ENCODE results near the gene SLC35F4.
"Not testable (repeated sequence)": the region's sequence is repeated elsewhere in the genome, so short reads cannot be mapped to it uniquely, and the experiment has no call there.

The SLC35F4 gene

DNA sequence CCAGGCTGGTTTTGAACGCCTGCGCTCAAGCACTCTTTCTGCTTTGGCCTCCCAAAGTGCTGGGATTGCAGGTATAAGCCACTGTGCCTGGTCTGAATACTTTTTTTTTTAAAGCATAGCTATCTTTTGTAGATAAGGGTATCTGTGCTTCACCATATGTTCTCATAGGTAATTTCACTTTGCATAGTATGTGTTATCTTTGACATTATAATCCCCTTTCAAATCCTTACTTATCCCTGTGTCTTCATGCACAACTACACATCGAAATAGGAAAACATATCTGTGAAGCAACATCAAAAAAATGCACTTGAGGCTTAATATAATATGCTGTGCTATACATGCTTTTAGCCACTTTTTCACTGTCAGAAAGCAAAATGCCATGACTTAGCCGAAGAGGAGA is 94.1 kb downstream of the SLC35F4 start:
- no peak overlapping the region for H3K9ac ChIP-seq (ENCODE audit: low read depth, low read length)
- no peaks in the 10 kb centered on the region for H3K4me1 ChIP-seq (ENCODE audit: insufficient read depth, low read length)
- no peaks in the 10 kb centered on the region for H3K27me3 ChIP-seq (ENCODE audit: insufficient read depth, low read length)
- no peaks in the 10 kb centered on the region for H3K36me3 ChIP-seq (ENCODE audit: insufficient read depth, low read depth, low read length)
- H3K9me3 ChIP-seq (ENCODE audit: insufficient read depth, low read depth, low read length), result no peaks in the 10 kb centered on the region
- H3K4me3 ChIP-seq (ENCODE audit: low read length), result no peak overlapping the region
- H3K27ac ChIP-seq (ENCODE audit: low read length), result no peak overlapping the region

DNA sequence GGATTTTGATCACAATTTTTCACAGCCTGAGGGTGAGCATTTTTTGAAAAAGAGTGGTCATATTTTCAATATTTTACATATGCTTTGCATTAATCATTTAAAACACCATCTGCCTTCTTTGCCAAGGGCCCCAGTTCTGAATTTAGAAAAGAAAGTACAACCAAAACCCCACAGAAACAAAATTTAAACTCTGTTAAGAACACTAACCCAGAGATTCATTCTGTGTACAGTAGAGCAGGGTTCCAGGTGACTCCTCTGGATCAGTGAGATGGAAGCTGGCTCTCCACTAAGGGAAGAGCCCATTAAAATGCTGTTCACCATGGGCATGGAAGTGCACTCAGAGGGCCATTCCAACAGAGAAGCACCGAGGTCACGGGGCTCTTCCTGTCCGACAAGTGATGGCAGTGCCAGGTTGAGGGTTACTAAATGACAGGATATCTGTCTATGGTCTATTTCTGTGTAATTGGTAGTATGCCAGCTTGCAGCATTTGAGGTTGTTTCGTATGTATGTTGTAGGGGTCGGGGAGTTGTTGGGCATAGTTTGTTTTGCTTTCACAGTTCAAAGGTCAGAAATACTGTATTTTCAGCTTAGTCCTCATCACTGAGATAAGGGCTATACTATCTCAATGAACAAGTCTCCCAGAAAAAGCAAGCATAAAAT is 95.9 kb downstream of the SLC35F4 start:
- Histone ChIP-seq H3K4me3 (ENCODE audit: low read length) (no peak overlapping the region), H3K9me3 (ENCODE audit: insufficient read depth, low read depth, low read length) (no peaks in the 10 kb centered on the region), H3K27me3 (ENCODE audit: insufficient read depth, low read length) (no peaks in the 10 kb centered on the region), H3K36me3 (ENCODE audit: insufficient read depth, low read depth, low read length) (no peaks in the 10 kb centered on the region), H3K9ac (ENCODE audit: low read depth, low read length) (no peak overlapping the region), H3K4me1 (ENCODE audit: insufficient read depth, low read length) (no peaks in the 10 kb centered on the region), H3K27ac (ENCODE audit: low read length) (no peak overlapping the region)

DNA sequence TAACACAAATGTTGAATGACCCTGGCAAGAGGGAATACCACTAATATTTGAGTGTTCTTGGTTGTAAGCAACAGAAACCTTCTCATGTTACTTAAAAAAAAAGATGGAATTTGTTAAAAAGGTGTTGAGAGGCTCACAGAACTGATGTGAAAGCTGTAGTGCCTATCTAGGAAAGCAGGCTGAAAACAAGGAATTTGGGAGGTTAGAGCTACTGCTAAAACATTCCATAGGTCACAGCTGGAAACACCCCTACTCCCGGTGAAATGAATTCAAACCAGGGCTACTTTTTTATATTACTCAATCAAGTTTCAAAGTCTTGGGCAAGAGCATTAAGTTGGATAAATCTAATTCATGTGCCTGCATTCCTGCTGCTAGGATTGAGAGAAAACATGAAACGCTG is 104.1 kb downstream of the SLC35F4 start:
- Histone ChIP-seq H3K9ac (ENCODE audit: low read depth, low read length) (no peak overlapping the region), H3K27me3 (ENCODE audit: insufficient read depth, low read length) (no peaks in the 10 kb centered on the region)

DNA sequence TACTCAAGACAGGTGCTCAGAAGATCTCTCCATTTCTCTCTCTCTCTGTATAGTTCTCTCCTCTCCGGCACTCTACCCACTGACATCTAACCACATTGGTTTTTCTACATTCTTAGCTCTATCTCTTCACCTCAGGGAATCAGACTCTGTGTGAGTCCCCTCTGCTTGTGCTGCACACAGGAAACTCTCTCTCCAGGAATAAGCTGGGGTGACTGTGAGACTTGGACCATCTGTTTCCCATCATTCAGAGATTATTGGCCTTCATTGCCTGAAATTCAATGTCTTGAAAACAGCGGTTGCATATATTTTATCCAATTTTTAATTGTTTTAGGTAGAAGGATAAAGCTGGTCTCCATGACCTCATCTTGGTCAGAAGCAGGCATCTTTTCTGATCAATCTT is 105.0 kb downstream of the SLC35F4 start:
- Histone ChIP-seq H3K9ac (ENCODE audit: low read depth, low read length) (no peak overlapping the region), H3K27me3 (ENCODE audit: insufficient read depth, low read length) (no peaks in the 10 kb centered on the region), H3K4me3 (ENCODE audit: low read length) (no peak overlapping the region), H3K9me3 (ENCODE audit: insufficient read depth, low read depth, low read length) (no peaks in the 10 kb centered on the region), H3K4me1 (ENCODE audit: insufficient read depth, low read length) (no peaks in the 10 kb centered on the region), H3K27ac (ENCODE audit: low read length) (no peak overlapping the region), H3K36me3 (ENCODE audit: insufficient read depth, low read depth, low read length) (no peaks in the 10 kb centered on the region)

More for the DNA sequence above, 104.1 kb downstream of the SLC35F4 start:
- H3K27ac ChIP-seq (ENCODE audit: low read length), result no peak overlapping the region
- H3K4me3 ChIP-seq (ENCODE audit: low read length), result no peak overlapping the region
- no peaks in the 10 kb centered on the region for H3K9me3 ChIP-seq (ENCODE audit: insufficient read depth, low read depth, low read length)
- H3K36me3 ChIP-seq (ENCODE audit: insufficient read depth, low read depth, low read length), result no peaks in the 10 kb centered on the region
- no peaks in the 10 kb centered on the region for H3K4me1 ChIP-seq (ENCODE audit: insufficient read depth, low read length)

DNA sequence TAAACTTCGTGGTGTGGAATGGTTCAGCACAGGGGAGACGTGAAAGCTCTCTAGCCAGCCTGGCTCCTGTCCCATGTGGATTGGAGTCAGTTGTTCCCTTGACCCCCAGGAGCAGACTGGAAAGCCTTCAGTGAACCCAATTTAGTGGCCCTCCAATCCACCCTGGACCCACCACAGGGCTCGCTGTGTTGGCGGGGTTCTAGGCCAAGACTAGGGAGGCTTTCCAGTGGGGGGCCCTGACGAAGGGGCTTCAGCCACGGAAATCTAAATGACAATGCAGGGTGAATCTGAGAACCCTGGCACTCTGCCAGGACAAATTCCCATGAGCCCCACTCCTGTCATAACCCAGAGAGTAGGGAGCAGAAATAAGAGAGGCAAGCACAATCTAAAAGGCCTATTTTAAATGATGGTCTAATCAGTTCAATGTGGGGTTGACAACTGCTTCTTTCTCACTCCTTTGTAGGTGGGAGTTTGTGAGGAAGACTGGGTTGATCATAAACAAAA is 110.8 kb downstream of the SLC35F4 start:
- no peaks in the 10 kb centered on the region for H3K36me3 ChIP-seq (ENCODE audit: insufficient read depth, low read depth, low read length)
- H3K4me1 ChIP-seq (ENCODE audit: insufficient read depth, low read length), result no peaks in the 10 kb centered on the region
- H3K9ac ChIP-seq (ENCODE audit: low read depth, low read length), result no peak overlapping the region
- H3K4me3 ChIP-seq (ENCODE audit: low read length), result no peak overlapping the region
- H3K27ac ChIP-seq (ENCODE audit: low read length), result no peak overlapping the region
- no peaks in the 10 kb centered on the region for H3K27me3 ChIP-seq (ENCODE audit: insufficient read depth, low read length)
- H3K9me3 ChIP-seq (ENCODE audit: insufficient read depth, low read depth, low read length), result no peaks in the 10 kb centered on the region

DNA sequence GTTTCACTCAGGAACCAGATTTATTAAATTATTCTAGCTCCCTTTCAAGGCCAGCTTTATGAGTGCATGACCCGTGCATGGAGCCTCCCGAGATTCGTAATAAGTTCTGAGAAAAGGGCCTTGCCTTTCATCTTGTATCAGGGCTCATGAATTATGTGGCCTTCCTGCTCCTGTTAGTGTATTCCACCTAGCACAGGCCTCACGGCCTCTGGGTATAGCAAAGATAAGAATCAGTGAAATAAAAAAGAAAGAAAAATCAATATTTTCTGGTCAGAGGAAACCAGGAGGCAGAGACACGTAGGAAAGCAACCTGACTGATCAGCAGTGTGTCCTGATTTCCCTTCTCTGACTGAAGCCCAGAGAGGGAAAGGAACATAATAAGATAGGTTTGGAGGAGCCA is 111.4 kb downstream of the SLC35F4 start:
- no peak overlapping the region for H3K4me3 ChIP-seq (ENCODE audit: low read length)
- no peaks in the 10 kb centered on the region for H3K4me1 ChIP-seq (ENCODE audit: insufficient read depth, low read length)
- no peaks in the 10 kb centered on the region for H3K9me3 ChIP-seq (ENCODE audit: insufficient read depth, low read depth, low read length)
- no peaks in the 10 kb centered on the region for H3K27me3 ChIP-seq (ENCODE audit: insufficient read depth, low read length)
- H3K27ac ChIP-seq (ENCODE audit: low read length), result no peak overlapping the region
- H3K9ac ChIP-seq (ENCODE audit: low read depth, low read length), result no peak overlapping the region
- no peaks in the 10 kb centered on the region for H3K36me3 ChIP-seq (ENCODE audit: insufficient read depth, low read depth, low read length)

DNA sequence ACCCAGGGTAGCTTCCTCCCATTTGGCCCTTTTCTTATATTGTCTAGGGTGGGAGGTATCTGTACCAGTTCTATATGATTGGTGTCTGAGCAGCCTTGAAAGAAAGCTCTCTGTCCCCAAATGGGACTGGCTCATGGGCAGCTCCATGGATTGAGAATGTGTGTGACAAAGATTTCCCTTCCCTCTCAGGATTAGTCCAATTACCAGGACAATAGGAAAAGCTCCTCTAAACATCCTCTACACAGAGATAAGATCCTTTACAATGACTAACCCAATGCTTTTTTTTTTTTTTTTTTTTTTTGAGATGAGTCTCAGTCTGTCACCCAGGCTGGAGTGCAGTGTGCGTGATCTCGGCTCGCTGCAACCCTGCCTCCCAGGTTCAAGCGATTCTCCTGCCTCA is 112.1 kb downstream of the SLC35F4 start:
- Histone ChIP-seq H3K36me3 (ENCODE audit: insufficient read depth, low read depth, low read length) (no peaks in the 10 kb centered on the region), H3K4me3 (ENCODE audit: low read length) (no peak overlapping the region), H3K27ac (ENCODE audit: low read length) (no peak overlapping the region), H3K9ac (ENCODE audit: low read depth, low read length) (no peak overlapping the region), H3K4me1 (ENCODE audit: insufficient read depth, low read length) (no peaks in the 10 kb centered on the region), H3K9me3 (ENCODE audit: insufficient read depth, low read depth, low read length) (no peaks in the 10 kb centered on the region), H3K27me3 (ENCODE audit: insufficient read depth, low read length) (no peaks in the 10 kb centered on the region)

DNA sequence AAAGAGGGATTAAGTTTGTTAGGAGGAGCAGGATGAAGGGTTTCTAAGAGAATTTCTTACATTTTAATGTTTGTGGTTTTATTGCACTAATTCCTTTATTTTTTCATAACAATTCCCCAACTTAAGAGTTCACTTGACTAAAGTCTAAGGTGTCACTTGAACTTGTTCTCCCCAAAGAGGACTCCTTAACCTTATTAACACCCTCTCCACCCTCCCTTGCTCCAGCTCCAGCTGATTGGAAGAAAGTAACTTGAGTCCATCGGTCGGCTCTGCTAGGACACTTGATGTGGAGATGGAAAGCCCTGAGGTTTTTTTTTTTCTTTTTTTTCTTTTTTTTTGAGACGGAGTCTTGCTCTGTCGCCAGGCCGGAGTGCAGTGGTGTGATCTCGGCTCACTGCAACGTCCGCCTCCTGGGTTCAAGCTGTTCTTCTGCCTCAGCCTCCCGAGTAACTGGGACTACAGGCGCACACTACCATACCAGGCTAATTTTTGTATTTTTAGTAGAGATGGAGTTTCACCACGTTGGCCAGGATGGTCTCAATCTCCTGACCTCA is 113.7 kb downstream of the SLC35F4 start:
- not testable (repeated sequence) for H3K9me3 ChIP-seq (ENCODE audit: insufficient read depth, low read depth, low read length); H3K9ac ChIP-seq (ENCODE audit: low read depth, low read length); H3K4me1 ChIP-seq (ENCODE audit: insufficient read depth, low read length); H3K4me3 ChIP-seq (ENCODE audit: low read length); H3K36me3 ChIP-seq (ENCODE audit: insufficient read depth, low read depth, low read length); H3K27me3 ChIP-seq (ENCODE audit: insufficient read depth, low read length); H3K27ac ChIP-seq (ENCODE audit: low read length)

DNA sequence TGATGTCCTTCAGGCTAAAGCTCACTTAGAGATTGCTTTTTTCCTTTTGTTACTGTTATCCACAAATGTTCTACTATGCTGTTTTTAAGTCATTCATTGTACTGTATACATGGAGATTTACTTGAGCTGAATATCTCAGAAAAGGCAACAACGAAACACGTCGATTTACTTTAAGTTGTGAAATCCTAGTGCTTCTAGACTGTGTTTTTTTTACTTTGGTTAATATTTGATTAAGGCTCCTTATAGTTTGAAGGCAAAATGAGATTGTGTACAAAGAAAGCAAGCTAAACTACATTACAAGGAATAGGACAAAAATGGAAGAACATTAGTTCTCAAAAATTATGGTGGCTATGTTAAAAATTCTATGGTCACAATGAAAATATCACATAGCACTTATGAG is 114.5 kb downstream of the SLC35F4 start:
- no peak overlapping the region for H3K27ac ChIP-seq (ENCODE audit: low read length)
- no peaks in the 10 kb centered on the region for H3K4me1 ChIP-seq (ENCODE audit: insufficient read depth, low read length)
- no peak overlapping the region for H3K9ac ChIP-seq (ENCODE audit: low read depth, low read length)
- no peaks in the 10 kb centered on the region for H3K27me3 ChIP-seq (ENCODE audit: insufficient read depth, low read length)
- H3K4me3 ChIP-seq (ENCODE audit: low read length), result no peak overlapping the region
- no peaks in the 10 kb centered on the region for H3K9me3 ChIP-seq (ENCODE audit: insufficient read depth, low read depth, low read length)
- H3K36me3 ChIP-seq (ENCODE audit: insufficient read depth, low read depth, low read length), result no peaks in the 10 kb centered on the region

DNA sequence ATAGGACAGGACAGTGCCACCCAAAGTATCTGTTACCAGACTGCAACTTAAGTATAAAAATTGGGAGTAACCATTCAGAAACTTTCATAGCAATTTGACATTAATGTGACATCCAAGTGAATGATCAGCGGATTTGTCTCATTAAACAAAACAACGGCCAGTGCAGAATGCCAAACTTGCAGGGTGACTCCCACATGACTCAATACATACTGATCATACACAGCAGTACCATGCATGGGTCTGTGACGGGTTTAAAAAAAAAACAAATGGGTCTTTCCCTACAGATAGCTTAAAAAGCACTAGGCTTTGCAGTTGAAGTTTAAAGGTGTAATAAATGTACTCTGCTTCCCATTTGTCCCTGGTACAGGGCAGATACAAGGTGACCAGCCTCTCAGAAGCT is 116.6 kb downstream of the SLC35F4 start:
- Histone ChIP-seq H3K4me3 (ENCODE audit: low read length) (no peak overlapping the region), H3K27me3 (ENCODE audit: insufficient read depth, low read length) (no peaks in the 10 kb centered on the region), H3K9ac (ENCODE audit: low read depth, low read length) (no peak overlapping the region), H3K27ac (ENCODE audit: low read length) (no peak overlapping the region), H3K36me3 (ENCODE audit: insufficient read depth, low read depth, low read length) (no peaks in the 10 kb centered on the region), H3K4me1 (ENCODE audit: insufficient read depth, low read length) (no peaks in the 10 kb centered on the region), H3K9me3 (ENCODE audit: insufficient read depth, low read depth, low read length) (no peaks in the 10 kb centered on the region)

DNA sequence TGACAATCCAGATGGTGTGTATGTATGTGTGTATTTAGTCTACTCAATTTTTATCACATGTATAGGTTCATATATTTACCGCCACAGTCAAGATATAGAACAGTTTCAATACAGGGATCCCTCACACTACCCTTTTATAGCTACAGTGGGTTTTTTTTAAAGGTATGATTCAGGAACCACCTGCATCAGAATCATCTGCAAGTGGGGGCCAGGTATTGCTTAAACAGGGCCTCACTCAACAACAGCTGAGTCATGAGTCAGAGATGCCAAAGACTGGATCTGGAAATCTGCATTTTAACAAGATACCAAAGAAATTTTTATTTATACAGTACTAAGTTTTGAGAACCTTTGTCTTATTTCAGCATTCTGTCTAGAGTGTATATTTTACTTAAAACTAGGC is 117.6 kb downstream of the SLC35F4 start:
- no peaks in the 10 kb centered on the region for H3K27me3 ChIP-seq (ENCODE audit: insufficient read depth, low read length)

DNA sequence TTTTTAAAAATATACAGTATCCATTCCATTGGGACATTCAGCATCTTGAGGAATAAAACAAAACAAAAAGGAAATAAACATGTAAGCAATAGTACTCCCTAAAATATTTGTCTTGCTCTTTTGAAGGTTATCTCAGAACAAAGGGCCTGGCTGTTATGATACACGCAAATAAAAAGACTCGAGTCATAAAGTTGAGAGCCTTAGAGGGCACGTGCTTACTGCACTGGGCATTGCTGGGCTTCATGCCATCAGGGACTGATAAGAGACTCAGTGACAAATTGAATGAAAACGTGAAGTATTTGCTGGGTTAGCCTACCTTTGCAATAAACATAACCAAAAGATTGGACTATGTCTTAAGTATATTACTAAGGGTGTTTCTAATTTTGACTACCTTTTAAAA is 118.9 kb downstream of the SLC35F4 start:
- no peak overlapping the region for H3K27ac ChIP-seq (ENCODE audit: low read length)
- H3K4me1 ChIP-seq (ENCODE audit: insufficient read depth, low read length), result no peaks in the 10 kb centered on the region
- no peaks in the 10 kb centered on the region for H3K27me3 ChIP-seq (ENCODE audit: insufficient read depth, low read length)
- no peak overlapping the region for H3K9ac ChIP-seq (ENCODE audit: low read depth, low read length)
- H3K4me3 ChIP-seq (ENCODE audit: low read length), result no peak overlapping the region
- H3K36me3 ChIP-seq (ENCODE audit: insufficient read depth, low read depth, low read length), result no peaks in the 10 kb centered on the region
- H3K9me3 ChIP-seq (ENCODE audit: insufficient read depth, low read depth, low read length), result no peaks in the 10 kb centered on the region

More for the DNA sequence above, 117.6 kb downstream of the SLC35F4 start:
- Histone ChIP-seq H3K9ac (ENCODE audit: low read depth, low read length) (no peak overlapping the region), H3K4me3 (ENCODE audit: low read length) (no peak overlapping the region), H3K9me3 (ENCODE audit: insufficient read depth, low read depth, low read length) (no peaks in the 10 kb centered on the region), H3K27ac (ENCODE audit: low read length) (no peak overlapping the region), H3K4me1 (ENCODE audit: insufficient read depth, low read length) (no peaks in the 10 kb centered on the region), H3K36me3 (ENCODE audit: insufficient read depth, low read depth, low read length) (no peaks in the 10 kb centered on the region)
